Stimulated activated CD8-positive, alpha-beta memory T cell treated with anti-CD3 and anti-CD28 coated beads, Interleukin-4, amount 100 ng/mL, for 4 hours (primary cell): Measurements from ENCODE around the gene GPR39.

Experiments used
- DNase-seq, 2 donors: peaks; one replicate each; pipeline ENCODE4 v3.0.0-alpha.2; 2020; ENCODE audit warnings: low read depth in 2 of 2, low spot score in 1 of 2

The GPR39 gene

GRCh38 chr2:132636346-132636745, 219.7 kb downstream of the GPR39 start:
- no peak for DNase-seq

- no peak for DNase-seq
These were observed 221.9 kb downstream of the GPR39 start for GRCh38 chr2:132638313-132639040.

DNA sequence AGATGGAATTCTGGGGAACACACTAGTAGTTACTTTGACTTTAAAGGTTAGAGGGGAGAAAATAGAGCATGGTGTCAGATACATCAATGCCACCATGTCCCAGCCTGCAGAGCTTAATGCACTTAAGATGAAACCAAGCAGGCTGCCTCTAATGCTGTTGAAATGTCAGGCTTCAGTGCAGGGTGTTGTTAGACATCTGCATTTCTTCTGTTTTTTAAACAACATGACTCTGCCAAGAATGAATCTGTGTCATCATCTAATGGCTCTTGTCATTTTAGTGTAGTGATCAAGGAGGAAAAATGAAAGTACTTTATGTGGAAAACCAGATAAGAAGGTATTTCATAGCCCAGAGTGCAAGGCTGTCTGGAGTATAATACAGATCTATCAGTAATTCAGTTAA, 223.5 kb downstream of the GPR39 start:
- no peak for DNase-seq

GRCh38 chr2:132641819-132642218, 225.2 kb downstream of the GPR39 start:
- no peak for DNase-seq

GRCh38 chr2:132642415-132642814, 225.8 kb downstream of the GPR39 start:
- no peak for DNase-seq

- DNase-seq = no peak
These were observed 228.6 kb downstream of the GPR39 start for GRCh38 chr2:132645176-132645575.

DNA sequence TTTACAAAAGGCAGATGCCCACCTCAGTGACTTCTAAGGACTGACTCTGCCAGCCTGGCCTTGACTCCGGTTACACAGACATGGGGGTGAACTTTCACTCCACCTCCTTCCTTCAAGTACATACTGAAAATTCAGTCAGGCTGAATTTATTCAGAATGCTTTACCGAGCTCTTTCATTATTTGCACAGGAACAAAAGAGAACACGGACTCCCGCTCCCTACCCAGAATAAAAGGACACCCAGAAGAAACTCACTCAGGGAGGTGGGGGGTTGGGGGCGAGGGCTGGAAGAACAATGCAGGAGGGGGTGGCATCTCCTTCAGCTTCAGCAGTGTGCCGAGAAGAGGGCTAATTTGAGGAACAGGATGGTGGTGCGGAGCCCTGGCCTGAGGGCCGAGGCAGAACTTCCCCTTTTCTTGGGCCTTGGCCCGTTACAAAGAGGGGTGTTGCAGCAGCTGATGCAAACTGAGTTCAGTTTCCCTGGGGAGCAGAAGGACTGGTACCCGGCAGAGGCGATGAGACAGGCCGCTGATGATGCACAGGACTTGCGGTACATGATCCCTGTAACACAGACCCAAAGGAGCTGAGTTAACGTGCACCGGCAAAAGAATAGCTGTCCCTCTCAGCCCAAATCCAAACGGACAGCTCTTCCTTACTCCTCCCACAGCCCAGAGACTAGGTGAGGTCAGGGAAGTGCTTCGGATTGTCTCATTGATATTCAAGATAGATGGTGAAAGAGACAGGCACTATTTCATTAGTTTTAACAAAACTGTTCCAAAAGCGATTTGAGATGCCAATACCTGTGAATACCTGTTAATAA, 229.3 kb downstream of the GPR39 start:
- DNase-seq = no peak

DNA sequence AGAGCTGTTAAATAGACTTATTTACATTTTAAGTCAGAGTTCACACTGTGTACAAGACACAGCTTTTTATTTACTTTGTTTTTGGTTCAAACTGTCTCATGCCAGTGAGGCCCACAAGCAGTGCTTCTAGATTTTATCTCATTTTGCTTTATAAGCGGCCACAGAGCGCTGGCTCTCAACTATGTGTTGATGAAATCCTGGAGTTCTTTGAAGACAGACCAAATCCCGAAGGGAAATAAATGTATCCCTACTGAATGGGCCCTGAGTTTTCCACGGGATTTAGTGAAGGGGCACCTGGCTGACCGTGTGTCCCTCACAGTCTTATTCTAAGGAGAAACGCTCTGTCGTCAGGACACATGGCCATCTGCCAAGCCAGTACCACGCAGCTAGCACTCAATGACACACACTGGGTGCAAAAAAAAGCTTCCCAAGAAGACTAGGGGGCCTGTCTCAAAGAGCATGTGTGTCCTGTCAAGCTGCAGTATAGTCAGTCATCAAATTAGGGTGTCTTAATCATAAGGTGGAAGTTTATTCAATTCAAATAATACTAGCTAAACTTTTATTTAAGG, 230.0 kb downstream of the GPR39 start:
- no peak for DNase-seq

- no peak for DNase-seq
These were observed 234.8 kb downstream of the GPR39 start for GRCh38 chr2:132651115-132652045.

- no peak for DNase-seq
These were observed 235.9 kb downstream of the GPR39 start for GRCh38 chr2:132652474-132652873.

DNA sequence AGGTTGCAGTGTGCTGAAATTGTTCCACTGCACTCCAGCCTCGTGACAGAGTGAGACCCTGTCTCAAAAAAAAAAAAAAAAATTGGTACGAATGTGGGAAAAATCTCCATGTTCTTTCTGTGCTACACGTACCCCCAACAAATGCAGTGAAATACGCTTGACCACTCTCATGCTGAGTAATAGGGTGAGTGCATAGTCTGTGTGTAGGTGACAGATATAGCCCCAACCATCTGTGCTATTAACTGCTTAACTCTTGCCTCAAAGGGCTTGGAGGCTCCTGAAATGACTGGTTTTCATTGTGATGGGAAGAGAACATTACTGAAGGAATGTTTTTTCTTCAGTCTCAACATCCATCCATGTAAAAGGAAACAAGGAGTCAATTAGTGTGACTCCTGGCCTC, 237.7 kb downstream of the GPR39 start:
- no peak for DNase-seq

- no peak for DNase-seq
These were observed 238.4 kb downstream of the GPR39 start for GRCh38 chr2:132654968-132655367.

- no peak for DNase-seq
These were observed 239.8 kb downstream of the GPR39 start for GRCh38 chr2:132656266-132656975.

DNA sequence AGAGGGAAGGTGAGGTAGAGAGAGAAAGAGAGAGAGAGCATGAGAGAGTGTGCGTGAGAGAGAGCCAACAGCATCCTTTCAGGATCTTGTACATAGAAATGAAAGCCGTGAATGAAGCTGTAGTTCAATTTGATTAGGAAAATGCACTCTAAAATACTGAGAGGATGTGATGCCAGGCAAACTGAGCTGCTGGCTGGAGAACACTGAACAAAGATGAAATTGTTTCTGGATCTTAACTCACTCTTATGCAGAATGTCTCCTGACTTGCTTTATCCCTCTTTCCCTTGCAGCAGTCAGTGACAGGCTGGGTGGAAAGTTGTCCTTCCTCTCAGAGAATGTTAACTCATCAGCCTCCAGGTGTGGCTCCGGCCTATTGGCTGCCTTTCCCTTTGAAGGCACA, 242.7 kb downstream of the GPR39 start:
- DNase-seq = no peak

- DNase-seq = no peak
These were observed 246.1 kb downstream of the GPR39 start for GRCh38 chr2:132662732-132663131.

GRCh38 chr2:132664096-132664495, 247.5 kb downstream of the GPR39 start:
- DNase-seq = no peak

DNA sequence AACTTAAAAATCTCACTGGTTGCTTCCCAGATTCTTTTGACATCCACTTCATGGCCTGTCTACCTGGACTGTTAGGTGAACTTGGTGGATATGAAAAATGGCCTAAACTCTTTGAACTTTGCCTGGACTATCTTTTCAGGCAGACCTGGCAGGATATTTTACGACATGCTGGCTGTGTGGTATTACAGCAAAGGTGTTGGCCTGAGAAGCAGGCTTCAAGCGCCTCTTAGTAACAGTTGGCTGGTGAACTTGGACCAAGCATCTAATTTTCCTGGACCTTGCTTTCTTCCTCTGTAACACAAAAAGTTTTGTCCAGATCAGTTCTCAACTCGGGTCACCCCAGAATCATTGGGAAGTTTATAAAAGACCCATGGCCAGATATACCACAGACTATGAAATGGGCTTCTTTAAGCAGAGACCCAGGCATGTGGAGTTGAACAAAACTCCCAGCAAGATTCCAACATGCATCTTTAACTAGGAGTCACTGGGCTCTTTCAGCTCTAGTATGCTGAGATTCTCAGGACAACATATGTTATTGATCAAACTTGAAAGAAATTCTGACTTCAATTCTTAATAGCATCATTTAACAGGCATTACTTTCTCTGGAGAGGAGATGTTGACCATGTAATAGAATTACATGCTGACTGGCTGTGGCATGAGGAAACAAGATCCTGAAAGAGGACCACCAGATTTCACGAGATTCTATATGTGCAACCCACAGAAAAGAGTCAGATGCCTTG, 249.0 kb downstream of the GPR39 start:
- DNase-seq = no peak

GRCh38 chr2:132667706-132668105, 251.1 kb downstream of the GPR39 start:
- no peak for DNase-seq

DNA sequence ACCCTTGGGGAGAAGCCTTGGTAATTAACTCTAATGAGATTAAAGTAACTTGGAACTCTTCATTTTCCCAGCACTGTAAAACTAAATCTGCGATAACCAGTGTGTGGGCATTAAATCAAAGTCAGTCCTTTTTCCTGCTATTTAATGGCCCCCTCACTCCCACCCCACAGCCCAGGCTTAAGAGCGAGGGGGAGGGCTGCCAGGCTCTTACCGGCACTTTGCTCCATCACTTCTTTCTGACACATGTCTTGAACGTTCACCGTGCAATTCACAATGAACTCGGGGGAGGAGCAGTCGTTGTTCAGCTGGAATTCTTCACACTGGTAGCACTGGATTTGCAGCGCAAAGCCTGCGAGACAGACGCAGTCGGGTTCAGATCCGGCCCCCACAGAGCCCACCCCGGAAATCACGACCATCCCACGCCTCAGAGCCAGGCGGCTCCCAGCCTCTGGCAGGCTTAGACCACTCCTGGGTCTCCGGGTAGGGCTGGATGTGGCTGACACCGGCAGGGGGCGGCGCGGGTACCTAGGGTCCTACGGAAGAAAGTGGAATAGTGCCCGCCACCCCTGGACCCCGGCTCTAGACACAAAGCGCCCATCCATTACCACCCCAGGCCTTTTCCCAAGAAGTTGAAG, 251.7 kb downstream of the GPR39 start:
- no peak for DNase-seq
